H9 (cell line): ENCODE measurements around the gene DAD1. TPM values are rescaled to one million over a fixed set of nuclear protein-coding genes. Genes with fewer than 3 reads are reported as not detected.

Experiments used
- DNase-seq: peaks from one replicate; pipeline ENCODE4 v3.0.0-alpha.2; 2017
- H2AFZ ChIP-seq: one replicate; pipeline ENCODE4 v1.6.1; 2013; ENCODE audit warnings: mild to moderate bottlenecking, low read length, control low read depth, moderate library complexity
- H2AK5ac ChIP-seq: 2 replicates; pipeline ENCODE4 v1.6.1; 2013; ENCODE audit warnings: low read length, control low read depth, mixed read lengths; ENCODE audit not compliant: insufficient read length
- H2BK120ac ChIP-seq: one replicate; pipeline ENCODE4 v1.6.1; 2013; ENCODE audit warnings: low read depth, mild to moderate bottlenecking, low read length, control low read depth, inconsistent platforms; ENCODE audit not compliant: poor library complexity, severe bottlenecking
- H2BK12ac ChIP-seq: 2 replicates; pipeline ENCODE4 v1.6.1; 2013; ENCODE audit warnings: low read length, control low read depth, mixed read lengths, low read depth; ENCODE audit not compliant: insufficient read length
- H2BK15ac ChIP-seq: 2 replicates; pipeline ENCODE4 v1.6.1; 2013; ENCODE audit warnings: low read depth, low read length, control low read depth
- H2BK20ac ChIP-seq: one replicate; pipeline ENCODE4 v1.6.1; 2013; ENCODE audit warnings: low read depth, mild to moderate bottlenecking, low read length, control low read depth, inconsistent platforms; ENCODE audit not compliant: poor library complexity, severe bottlenecking
- H2BK5ac ChIP-seq: 2 replicates; pipeline ENCODE4 v1.6.1; 2013; ENCODE audit warnings: low read length, control low read depth, mixed read lengths; ENCODE audit not compliant: insufficient read length
- H3K14ac ChIP-seq: 2 replicates; pipeline ENCODE4 v1.6.1; 2013; ENCODE audit warnings: low read length, control low read depth; ENCODE audit not compliant: insufficient read depth
- H3K18ac ChIP-seq: 2 replicates; pipeline ENCODE4 v1.6.1; 2013; ENCODE audit warnings: low read depth, mild to moderate bottlenecking, mixed read lengths, low read length, control low read depth; ENCODE audit not compliant: insufficient read length
- H3K23ac ChIP-seq: 2 replicates; pipeline ENCODE4 v1.6.1; 2013; ENCODE audit warnings: low read length, control low read depth, mixed read lengths, low read depth; ENCODE audit not compliant: insufficient read length
- H3K23me2 ChIP-seq: 2 replicates; pipeline ENCODE4 v1.6.1; 2013; ENCODE audit warnings: low read depth, mild to moderate bottlenecking, mixed read lengths, low read length, control low read depth; ENCODE audit not compliant: insufficient read length, poor library complexity, severe bottlenecking
- H3K27ac ChIP-seq: 2 replicates; pipeline ENCODE4 v1.5.1; 2013; ENCODE audit warnings: low read length, control low read depth, mixed read lengths, low read depth; ENCODE audit not compliant: insufficient read length
- H3K27me3 ChIP-seq: 2 replicates; pipeline ENCODE4 v1.6.1; 2013; ENCODE audit warnings: low read length, control low read depth, inconsistent platforms; ENCODE audit not compliant: insufficient read depth
- H3K4ac ChIP-seq: 2 replicates; pipeline ENCODE4 v1.6.1; 2013; ENCODE audit warnings: low read depth, mild to moderate bottlenecking, control low read depth, inconsistent platforms, low read length, moderate library complexity
- H3K4me1 ChIP-seq: 2 replicates; pipeline ENCODE4 v1.6.1; 2013; ENCODE audit warnings: low read length, control low read depth, inconsistent platforms; ENCODE audit not compliant: insufficient read depth
- H3K4me2 ChIP-seq: 2 replicates; pipeline ENCODE4 v1.6.1; 2013; ENCODE audit warnings: low read length, control low read depth, mixed read lengths; ENCODE audit not compliant: insufficient read length, insufficient read depth
- H3K56ac ChIP-seq: 2 replicates; pipeline ENCODE4 v1.6.1; 2013; ENCODE audit warnings: low read depth, mild to moderate bottlenecking, mixed read lengths, low read length, control low read depth; ENCODE audit not compliant: insufficient read length
- H3K79me1 ChIP-seq: 2 replicates; pipeline ENCODE4 v1.6.1; 2013; ENCODE audit warnings: low read depth, mild to moderate bottlenecking, moderate library complexity, low read length, control low read depth, inconsistent platforms; ENCODE audit not compliant: insufficient read depth, poor library complexity, severe bottlenecking
- H3K79me2 ChIP-seq: 2 replicates; pipeline ENCODE4 v1.6.1; 2013; ENCODE audit warnings: low read length, control low read depth, inconsistent platforms; ENCODE audit not compliant: insufficient read depth
- H3K9ac ChIP-seq: 2 replicates; pipeline ENCODE4 v1.6.1; 2013; ENCODE audit warnings: low read length, control low read depth, mixed read lengths; ENCODE audit not compliant: insufficient read length; ENCODE audit errors: extremely low read depth
- H3K9me3 ChIP-seq: one replicate; pipeline ENCODE4 v1.6.1; 2013; ENCODE audit warnings: low read depth, low read length, inconsistent platforms; ENCODE audit not compliant: control insufficient read depth
- H3T11ph ChIP-seq: one replicate; pipeline ENCODE4 v1.6.1; 2013; ENCODE audit warnings: mild to moderate bottlenecking, low read length, control low read depth, inconsistent platforms
- H4K20me1 ChIP-seq: one replicate; pipeline ENCODE4 v1.6.1; 2013; ENCODE audit not compliant: control insufficient read depth, insufficient read length, insufficient read depth
- H4K5ac ChIP-seq: 2 replicates; pipeline ENCODE4 v1.6.1; 2013; ENCODE audit warnings: low read depth, mild to moderate bottlenecking, mixed read lengths, low read length, control low read depth; ENCODE audit not compliant: insufficient read length
- H4K8ac ChIP-seq: replicated peaks from 2 replicates; pipeline ENCODE4 v1.6.1; 2013; ENCODE audit warnings: low read length, control low read depth, mixed read lengths, low read depth; ENCODE audit not compliant: insufficient read length
- H4K91ac ChIP-seq: 2 replicates; pipeline ENCODE4 v1.6.1; 2013; ENCODE audit warnings: low read depth, mild to moderate bottlenecking, moderate library complexity, mixed read lengths, low read length, control low read depth; ENCODE audit not compliant: insufficient read length
- H3K27ac Mint-ChIP-seq, 3 experiments: 2 replicates in 2 of 3; 3 replicates in 1 of 3; pipeline ENCODE4 v1.8.0; 2020 to 2021; ENCODE audit warnings: mixed read lengths in 3 of 3, mild to moderate bottlenecking in 1 of 3, moderate library complexity in 1 of 3
- H3K27me3 Mint-ChIP-seq: 2 replicates; pipeline ENCODE4 v1.8.0; 2021; ENCODE audit warnings: low read depth, mild to moderate bottlenecking, moderate library complexity, mixed read lengths
- H3K36me3 Mint-ChIP-seq, 3 experiments: 2 replicates in 2 of 3; 3 replicates in 1 of 3; pipeline ENCODE4 v1.8.0; 2020 to 2021; ENCODE audit warnings: low read depth in 3 of 3, mixed read lengths in 3 of 3; ENCODE audit not compliant: insufficient read depth in 1 of 3
- H3K4me1 Mint-ChIP-seq, 2 experiments: 2 replicates each; pipeline ENCODE4 v1.8.0; 2020; ENCODE audit warnings: mixed read lengths in 2 of 2
- H3K4me3 Mint-ChIP-seq, 2 experiments: 2 replicates in 1 of 2; 3 replicates in 1 of 2; pipeline ENCODE4 v1.8.0; 2020 to 2021; ENCODE audit warnings: mild to moderate bottlenecking in 2 of 2, mixed read lengths in 2 of 2, moderate library complexity in 1 of 2
- H3K9me3 Mint-ChIP-seq, 2 experiments: 2 replicates in 1 of 2; 3 replicates in 1 of 2; pipeline ENCODE4 v1.8.0; 2020; ENCODE audit warnings: mild to moderate bottlenecking in 2 of 2, mixed read lengths in 2 of 2, moderate library complexity in 1 of 2
- CTCF ChIP-seq: fragments of 200-600 bp; sonication (generic); conservative IDR thresholded peaks from 3 replicates; pipeline ENCODE4 v1.8.0; 2021; ENCODE audit warnings: antibody characterized with exemption, mild to moderate bottlenecking
- WGBS: extraction: QIAGEN DNeasy Blood & Tissue Kit; methylation state at CpG from one replicate; pipeline ENCODE4 v1.1.7; 2013; ENCODE audit warnings: missing lambda C conversion rate, low lambda C conversion rate, mixed read lengths; ENCODE audit not compliant: insufficient read length; ENCODE audit errors: extremely low coverage; 5-methylcytosine and 5-hydroxymethylcytosine counted together
- total RNA-seq: library from RNA; stranded (reverse); gene quantifications from 2 replicates; pipeline ENCODE4 v1.2.1, GENCODE V29; 2021

The DAD1 gene
- total RNA-seq, 1 experiment from 2014 or later, result 127 TPM

- DNase-seq, result no peak
- Histone ChIP-seq H4K5ac (no peak overlapping the region), H3K79me1 (peaks cover 11% of the 10 kb centered on the region), H3K14ac (no peak overlapping the region), H2BK15ac (no peak overlapping the region), H3K4ac (no peak overlapping the region), H2BK20ac (peak overlapping the region; percentile 90), H3K9me3 (no peaks in the 10 kb centered on the region), H3K18ac (no peak overlapping the region), H4K20me1 (no peaks in the 10 kb centered on the region), H4K91ac (no peak overlapping the region), H3K27ac (no peak overlapping the region), H3K56ac (no peak overlapping the region), H3K9ac (no peak overlapping the region), H3K27me3 (no peaks in the 10 kb centered on the region), H2BK120ac (no peak overlapping the region), H3K23ac (no peak overlapping the region), H2AFZ (no peak overlapping the region), H3K4me1 (no peaks in the 10 kb centered on the region; the same call in 1 of the 2 replicates), H4K8ac (no peak overlapping the region), H3K4me2 (no peak overlapping the region), H2AK5ac (no peak overlapping the region), H3K79me2 (peaks cover 8% of the 10 kb centered on the region; the same call in 1 of the 2 replicates), H2BK12ac (no peak overlapping the region), H2BK5ac (no peak overlapping the region), H3K23me2 (no peaks in the 10 kb centered on the region), H3T11ph (no peak overlapping the region)
- H3K36me3 Mint-ChIP-seq, result peaks cover 1 to 8% (median 2%) of the 10 kb centered on the region in 3 experiments; a peak in 5 of 7 replicates
- H3K9me3 Mint-ChIP-seq, result no peaks in the 10 kb centered on the region
- WGBS, result no CpG with 5 or more reads among the region's 3 CpGs
- no peak overlapping the region for H3K4me3 Mint-ChIP-seq
- H3K27ac Mint-ChIP-seq, result peak overlapping the region in 2 of 3 experiments; percentile 40 to 56; a peak in 1 of 7 replicates
- H3K27me3 Mint-ChIP-seq, result no peaks in the 10 kb centered on the region
- peaks cover 3 to 4% of the 10 kb centered on the region in 2 experiments; a peak in 1 of 4 replicates for H3K4me1 Mint-ChIP-seq
- TF ChIP-seq CTCF, result no peak
Observed at GRCh38 chr14:22579881-22580280, 9.1 kb downstream of the DAD1 start.
